Measurements from ENCODE around the gene FCHSD1.

FCHSD1 gene

GRCh38 chr5:141636413-141637122 lies 14.7 kb downstream of the FCHSD1 start, which contains the start of the genes HDAC3 and RELL2:
Gene HDAC3 (minus strand): TSS chr5:141636849. CDS start chr5:141636790, 59 bp downstream.
Gene RELL2 (plus strand): TSS chr5:141636997. CDS start chr5:141638226, 1,229 bp downstream.
- peak; percentile 98 for DNase-seq (ENCODE audit: low spot score)
- CTCF ChIA-PET = interaction anchor here (1.2 to 2.3 kb wide), 3 partner anchors 17 to 45 kb away, joined by 3 to 24 read pairs (median 5); partner anchors contain the start of gene DIAPH1
- POLR2A ChIA-PET (ENCODE audit: low non-redundant PET) = interaction anchor here (0.5 to 2.5 kb wide), 10 partner anchors 10 to 1135 kb away, joined by 3 to 7 read pairs (median 4); partner anchors contain the start of genes DIAPH1 and FCHSD1
- H3K27ac ChIP-seq = peak within 1 kb of the TSS; percentile 73
- no peak for TF ChIP-seq CTCF (conservative IDR thresholded peaks at IDR 0.05; ENCODE audit: low read depth)

- ChIA-PET CTCF (interaction anchor here (1.2 to 2.3 kb wide), 3 partner anchors 17 to 44 kb away, joined by 3 to 24 read pairs (median 5); partner anchors contain the start of gene DIAPH1), POLR2A (ENCODE audit: low non-redundant PET) (interaction anchor here (0.6 to 2.5 kb wide), 6 partner anchors 9 to 1135 kb away, joined by 3 to 7 read pairs (median 4); partner anchors contain the start of genes DIAPH1 and FCHSD1)
- H3K27ac ChIP-seq = peak overlapping the region; percentile 73
- no peak for TF ChIP-seq CTCF (conservative IDR thresholded peaks at IDR 0.05; ENCODE audit: low read depth)
- DNase-seq (ENCODE audit: low spot score) = no peak
Measured at GRCh38 chr5:141636106-141636412, 15.2 kb downstream of the FCHSD1 start.

- TF ChIP-seq CTCF (conservative IDR thresholded peaks at IDR 0.05; ENCODE audit: low read depth) = no peak
- CTCF ChIA-PET = interaction anchor here (1.2 to 2.3 kb wide), 2 partner anchors 16 to 43 kb away, joined by 5 to 24 read pairs; partner anchors contain the start of gene DIAPH1
- H3K27ac ChIP-seq = no peak overlapping the region
- no peak for DNase-seq (ENCODE audit: low spot score)
- POLR2A ChIA-PET (ENCODE audit: low non-redundant PET) = interaction anchor here (0.6 to 2.5 kb wide), 2 partner anchors 13 to 15 kb away, joined by 3 to 7 read pairs; partner anchors contain the start of gene FCHSD1
Measured at GRCh38 chr5:141635646-141636045, 15.6 kb downstream of the FCHSD1 start.

- POLR2A ChIA-PET (ENCODE audit: low non-redundant PET) = no interaction called here
Measured at GRCh38 chr5:141634720-141635119, 16.5 kb downstream of the FCHSD1 start.

GRCh38 chr5:141633871-141634561 lies 17.2 kb downstream of the FCHSD1 start:
- ChIA-PET POLR2A (ENCODE audit: low non-redundant PET) (interaction anchor here (0.6 kb wide), 1 partner anchor 306 kb away, joined by 5 read pairs; no protein-coding TSS in a partner anchor), CTCF (interaction anchor here (0.6 to 1.8 kb wide), 6 partner anchors 8 to 1501 kb away, joined by 3 to 13 read pairs (median 3); partner anchors contain the start of gene DIAPH1)
- DNase-seq (ENCODE audit: low spot score) = no peak
- TF ChIP-seq CTCF (conservative IDR thresholded peaks at IDR 0.05; ENCODE audit: low read depth) = no peak
- no peak overlapping the region for H3K27ac ChIP-seq

More at GRCh38 chr5:141634720-141635119, 16.5 kb downstream of the FCHSD1 start:
- TF ChIP-seq CTCF (conservative IDR thresholded peaks at IDR 0.05; ENCODE audit: low read depth) = no peak
- DNase-seq (ENCODE audit: low spot score) = no peak
- H3K27ac ChIP-seq = no peak overlapping the region
- CTCF ChIA-PET = interaction anchor here (0.6 to 1.8 kb wide), 5 partner anchors 9 to 1501 kb away, joined by 3 to 13 read pairs (median 3); partner anchors contain the start of gene DIAPH1

GRCh38 chr5:141632650-141633049 lies 18.6 kb downstream of the FCHSD1 start:
- ChIA-PET CTCF (interaction anchor here (1.8 to 3.0 kb wide), 2 partner anchors 13 kb away, joined by 13 to 29 read pairs; partner anchors contain the start of gene DIAPH1), POLR2A (ENCODE audit: low non-redundant PET) (no interaction called here)
- no peak overlapping the region for H3K27ac ChIP-seq
- no peak for DNase-seq (ENCODE audit: low spot score)
- TF ChIP-seq CTCF (conservative IDR thresholded peaks at IDR 0.05; ENCODE audit: low read depth) = no peak

All from RWPE1 (cell line).